ENCODE data around the gene NSMF.
A peak's percentile ranks its signal among the peaks of the same experiment; 100 is the strongest.

Gene NSMF

DNA sequence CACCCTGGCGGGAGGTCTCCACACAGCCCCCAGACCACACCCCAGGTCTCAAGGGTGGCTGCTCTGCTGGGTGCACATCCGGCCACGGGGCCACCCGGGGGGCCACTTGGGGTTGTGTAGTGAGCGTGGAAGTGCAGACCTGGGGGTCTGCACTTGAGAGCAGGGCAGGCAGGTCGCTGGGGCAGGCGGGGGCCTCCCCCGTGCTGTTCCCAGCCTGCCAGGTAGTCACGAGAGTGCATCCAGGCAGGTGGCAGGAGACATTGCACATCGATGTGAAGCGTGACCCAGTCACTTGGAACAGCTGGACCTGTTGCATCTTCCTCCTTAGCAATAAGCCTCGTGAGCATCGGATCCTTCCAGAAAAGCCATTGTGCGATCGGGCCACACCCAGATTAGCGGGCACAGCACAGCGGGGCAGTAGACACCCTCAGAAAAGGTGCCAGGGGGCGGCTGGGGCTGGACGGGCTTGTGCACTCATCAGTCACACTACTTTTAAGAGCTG is 13.2 kb downstream of the NSMF start:
- H3K4me1 ChIP-seq (ENCODE audit: control insufficient read depth in 2 of 2, insufficient read depth in 2 of 2, low read length in 2 of 2), result peaks cover 5 to 10% of the 10 kb centered on the region in 2 donors
- no peak overlapping the region for H3K4me3 ChIP-seq (ENCODE audit: low read length in 2 of 2)
- H3K27me3 ChIP-seq (ENCODE audit: control insufficient read depth in 2 of 2, insufficient read depth in 2 of 2, low read length in 2 of 2), result peaks cover 0 to 2% of the 10 kb centered on the region in 2 donors
- H3K27ac ChIP-seq (ENCODE audit: low read depth in 2 of 2, low read length in 2 of 2), result no peak overlapping the region
- no peaks in the 10 kb centered on the region for H3K9me3 ChIP-seq (ENCODE audit: control insufficient read depth in 2 of 2, low read length in 2 of 2)
- peaks cover 0 to 11% of the 10 kb centered on the region in 2 donors for H3K36me3 ChIP-seq (ENCODE audit: control insufficient read depth in 2 of 2, insufficient read depth in 2 of 2, low read length in 2 of 2)
- peak overlapping the region in 1 of 2 donors; percentile 6 for H3K9ac ChIP-seq (ENCODE audit: low read depth in 1 of 2, low read length in 2 of 2)

DNA sequence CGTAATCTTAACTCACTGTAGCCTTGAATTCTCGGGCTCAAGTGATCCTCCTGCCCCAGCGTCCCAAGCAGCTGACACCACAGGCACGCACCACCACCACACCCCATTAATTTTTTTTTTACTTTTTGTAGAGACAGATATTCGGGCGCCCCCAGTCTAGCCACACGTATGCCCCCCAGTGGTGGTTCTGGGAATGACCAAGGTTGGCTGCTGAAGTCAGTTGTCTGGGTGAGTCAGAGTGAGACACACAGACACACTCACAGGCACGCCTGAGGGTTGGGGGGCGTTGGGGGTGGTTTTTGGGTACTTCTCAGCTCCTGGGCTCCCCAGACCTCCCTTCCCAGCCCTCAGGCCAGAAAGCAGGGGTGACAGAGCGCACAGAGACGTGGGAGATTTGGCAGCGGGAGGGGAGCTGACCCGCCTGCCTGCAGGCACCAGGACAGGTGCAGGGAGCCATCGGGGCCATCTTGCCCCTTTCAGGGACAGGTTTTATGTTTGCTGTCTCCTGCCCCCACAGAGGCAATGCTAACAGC is 13.8 kb downstream of the NSMF start:
- H3K4me3 ChIP-seq (ENCODE audit: low read length in 2 of 2), result no peak overlapping the region
- peaks cover 0 to 2% of the 10 kb centered on the region in 2 donors for H3K27me3 ChIP-seq (ENCODE audit: control insufficient read depth in 2 of 2, insufficient read depth in 2 of 2, low read length in 2 of 2)
- H3K4me1 ChIP-seq (ENCODE audit: control insufficient read depth in 2 of 2, insufficient read depth in 2 of 2, low read length in 2 of 2), result peaks cover 5 to 10% of the 10 kb centered on the region in 2 donors
- peak overlapping the region in 1 of 2 donors; percentile 6 for H3K9ac ChIP-seq (ENCODE audit: low read depth in 1 of 2, low read length in 2 of 2)
- H3K27ac ChIP-seq (ENCODE audit: low read depth in 2 of 2, low read length in 2 of 2), result no peak overlapping the region
- peaks cover 0 to 11% of the 10 kb centered on the region in 2 donors for H3K36me3 ChIP-seq (ENCODE audit: control insufficient read depth in 2 of 2, insufficient read depth in 2 of 2, low read length in 2 of 2)
- H3K9me3 ChIP-seq (ENCODE audit: control insufficient read depth in 2 of 2, low read length in 2 of 2), result no peaks in the 10 kb centered on the region

DNA sequence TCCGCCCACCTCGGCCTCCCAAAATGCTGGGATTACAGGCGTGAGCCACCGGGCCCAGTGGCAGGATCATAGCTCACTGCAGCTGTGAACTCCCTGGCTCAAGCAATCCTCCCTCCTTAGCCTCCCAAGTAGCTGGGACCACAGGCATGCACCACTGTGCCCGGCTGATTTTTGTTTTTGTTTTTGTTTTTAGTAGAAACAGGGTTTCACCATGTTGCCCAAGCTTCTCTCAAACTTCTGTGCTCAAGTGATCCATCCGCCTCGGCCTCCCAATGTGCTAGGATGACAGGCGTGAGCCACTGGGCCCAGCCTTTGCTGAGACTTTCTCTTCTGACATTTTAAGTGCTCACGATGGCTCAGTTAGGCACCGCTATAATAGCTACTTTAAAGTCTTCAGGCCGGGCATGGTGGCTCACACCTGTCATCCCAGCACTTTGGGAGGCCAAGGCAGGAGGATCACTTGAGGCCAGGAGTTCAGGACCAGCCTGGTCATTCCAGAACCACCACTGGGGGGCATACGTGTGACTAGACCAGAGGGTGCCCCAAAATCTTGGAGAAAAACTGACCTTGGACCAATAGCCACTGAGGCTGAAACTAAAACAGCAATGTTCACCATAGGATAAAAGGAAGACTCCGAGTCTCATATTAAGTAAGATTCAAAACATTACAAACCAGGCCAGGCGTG is 14.9 kb downstream of the NSMF start:
- Histone ChIP-seq H3K27ac (ENCODE audit: low read depth in 2 of 2, low read length in 2 of 2) (no peak overlapping the region), H3K4me1 (ENCODE audit: control insufficient read depth in 2 of 2, insufficient read depth in 2 of 2, low read length in 2 of 2) (peaks cover 5 to 14% of the 10 kb centered on the region in 2 donors), H3K27me3 (ENCODE audit: control insufficient read depth in 2 of 2, insufficient read depth in 2 of 2, low read length in 2 of 2) (peaks cover 0 to 2% of the 10 kb centered on the region in 2 donors), H3K9ac (ENCODE audit: low read depth in 1 of 2, low read length in 2 of 2) (no peak overlapping the region), H3K36me3 (ENCODE audit: control insufficient read depth in 2 of 2, insufficient read depth in 2 of 2, low read length in 2 of 2) (peaks cover 0 to 3% of the 10 kb centered on the region in 2 donors), H3K9me3 (ENCODE audit: control insufficient read depth in 2 of 2, low read length in 2 of 2) (no peaks in the 10 kb centered on the region), H3K4me3 (ENCODE audit: low read length in 2 of 2) (no peak overlapping the region)

- H3K27me3 ChIP-seq (ENCODE audit: control insufficient read depth in 2 of 2, insufficient read depth in 2 of 2, low read length in 2 of 2), result peaks cover 0 to 2% of the 10 kb centered on the region in 2 donors
- peak overlapping the region in 1 of 2 donors; percentile 57 for H3K4me3 ChIP-seq (ENCODE audit: low read length in 2 of 2)
- H3K27ac ChIP-seq (ENCODE audit: low read depth in 2 of 2, low read length in 2 of 2), result no peak overlapping the region
- H3K9ac ChIP-seq (ENCODE audit: low read depth in 1 of 2, low read length in 2 of 2), result no peak overlapping the region
- H3K9me3 ChIP-seq (ENCODE audit: control insufficient read depth in 2 of 2, low read length in 2 of 2), result no peaks in the 10 kb centered on the region
- H3K4me1 ChIP-seq (ENCODE audit: control insufficient read depth in 2 of 2, insufficient read depth in 2 of 2, low read length in 2 of 2), result peaks cover 18 to 29% of the 10 kb centered on the region in 2 donors
- H3K36me3 ChIP-seq (ENCODE audit: control insufficient read depth in 2 of 2, insufficient read depth in 2 of 2, low read length in 2 of 2), result no peaks in the 10 kb centered on the region
Measured at GRCh38 chr9:137441935-137442321, 17.2 kb downstream of the NSMF start.

DNA sequence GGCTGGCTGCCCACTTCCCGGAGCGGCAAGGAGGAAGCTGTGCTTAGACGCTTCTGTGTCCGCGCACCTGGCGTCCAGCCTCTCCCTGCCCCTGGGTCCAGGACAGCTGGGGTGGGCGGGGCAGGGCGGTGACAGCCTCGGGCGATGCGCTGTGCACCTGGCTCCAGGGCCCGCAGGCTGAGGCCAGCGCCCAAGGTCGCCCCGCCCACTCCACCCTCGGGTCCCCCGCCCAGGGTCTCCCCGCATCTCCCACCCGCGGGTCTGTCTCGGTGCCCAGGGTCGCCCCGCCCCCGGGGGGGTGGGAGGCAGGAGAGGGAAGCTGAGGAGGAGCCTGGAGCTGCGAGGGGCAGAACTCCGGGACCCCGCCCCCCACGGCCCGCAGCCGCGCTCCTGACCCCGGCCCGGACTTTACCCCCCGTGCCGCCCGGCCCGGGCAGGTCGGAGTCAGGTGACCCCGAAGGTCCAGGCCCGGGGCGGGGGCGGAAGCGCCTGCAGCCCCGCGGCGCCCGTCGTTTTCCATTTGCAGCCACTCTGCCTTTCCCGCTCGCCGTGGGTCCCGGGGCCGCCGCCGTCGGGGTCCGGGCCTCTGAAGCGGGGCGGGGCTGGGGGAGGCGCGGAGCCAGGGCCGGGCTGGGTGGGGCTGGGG is 17.7 kb downstream of the NSMF start, which contains the start of gene ENTPD8:
ENTPD8 (minus strand) TSS at position 69 of the 646 bp plus-strand sequence. CDS start 3,072 bp downstream, outside the sequence.
- Histone ChIP-seq H3K4me1 (ENCODE audit: control insufficient read depth in 2 of 2, insufficient read depth in 2 of 2, low read length in 2 of 2) (peaks cover 22 to 34% of the 10 kb centered on the region in 2 donors), H3K9ac (ENCODE audit: low read depth in 1 of 2, low read length in 2 of 2) (no peak within 1 kb of the TSS), H3K27ac (ENCODE audit: low read depth in 2 of 2, low read length in 2 of 2) (peak within 1 kb of the TSS; percentile 43 to 71), H3K9me3 (ENCODE audit: control insufficient read depth in 2 of 2, low read length in 2 of 2) (no peaks in the 10 kb centered on the region), H3K36me3 (ENCODE audit: control insufficient read depth in 2 of 2, insufficient read depth in 2 of 2, low read length in 2 of 2) (no peaks in the 10 kb centered on the region), H3K27me3 (ENCODE audit: control insufficient read depth in 2 of 2, insufficient read depth in 2 of 2, low read length in 2 of 2) (peaks cover 0 to 2% of the 10 kb centered on the region in 2 donors), H3K4me3 (ENCODE audit: low read length in 2 of 2) (peak within 1 kb of the TSS in 1 of 2 donors; percentile 57)

- H3K4me3 ChIP-seq (ENCODE audit: low read length in 2 of 2), result peak overlapping the region; percentile 26
- H3K27me3 ChIP-seq (ENCODE audit: control insufficient read depth in 2 of 2, insufficient read depth in 2 of 2, low read length in 2 of 2), result no peaks in the 10 kb centered on the region
- peak overlapping the region in 1 of 2 donors; percentile 2 for H3K9ac ChIP-seq (ENCODE audit: low read depth in 1 of 2, low read length in 2 of 2)
- H3K4me1 ChIP-seq (ENCODE audit: control insufficient read depth in 2 of 2, insufficient read depth in 2 of 2, low read length in 2 of 2), result peaks cover 24 to 36% of the 10 kb centered on the region in 2 donors
- no peaks in the 10 kb centered on the region for H3K9me3 ChIP-seq (ENCODE audit: control insufficient read depth in 2 of 2, low read length in 2 of 2)
- H3K27ac ChIP-seq (ENCODE audit: low read depth in 2 of 2, low read length in 2 of 2), result peak overlapping the region in 1 of 2 donors; percentile 20
- no peaks in the 10 kb centered on the region for H3K36me3 ChIP-seq (ENCODE audit: control insufficient read depth in 2 of 2, insufficient read depth in 2 of 2, low read length in 2 of 2)
Measured at GRCh38 chr9:137439158-137439714, 19.9 kb downstream of the NSMF start.

DNA sequence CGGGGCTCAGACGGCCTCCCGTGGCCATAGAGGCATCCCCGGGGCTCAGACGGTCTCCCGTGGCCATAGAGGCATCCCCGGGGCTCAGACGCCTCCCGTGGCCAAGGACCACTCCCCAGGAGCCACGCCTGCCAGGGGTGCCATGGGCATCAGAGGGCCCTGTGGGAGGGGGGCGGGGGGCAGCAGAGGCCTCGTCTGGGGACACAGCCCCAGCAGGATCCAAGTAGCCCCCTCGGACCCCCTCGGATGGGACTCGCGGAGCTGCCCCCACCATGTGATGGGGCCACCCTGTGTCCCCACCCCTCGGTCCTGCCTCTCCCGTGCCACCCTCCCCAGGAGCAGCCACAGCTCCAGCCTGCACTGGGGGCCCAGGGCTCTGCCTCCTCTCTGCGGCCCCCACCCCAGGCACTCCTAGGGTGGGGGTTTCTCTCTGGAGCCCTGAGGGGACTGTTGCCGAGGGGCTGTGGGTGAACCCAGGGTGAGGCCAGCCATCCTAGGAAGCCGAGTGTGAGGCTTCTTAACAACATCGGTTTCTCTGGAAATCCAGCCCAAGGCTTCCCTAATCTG is 20.5 kb downstream of the NSMF start:
- Histone ChIP-seq H3K27ac (ENCODE audit: low read depth in 2 of 2, low read length in 2 of 2) (peak overlapping the region in 1 of 2 donors; percentile 20), H3K27me3 (ENCODE audit: control insufficient read depth in 2 of 2, insufficient read depth in 2 of 2, low read length in 2 of 2) (no peaks in the 10 kb centered on the region)

GRCh38 chr9:137437691-137438590 is 21.2 kb downstream of the NSMF start:
- Histone ChIP-seq H3K27me3 (ENCODE audit: control insufficient read depth in 2 of 2, insufficient read depth in 2 of 2, low read length in 2 of 2) (no peaks in the 10 kb centered on the region), H3K9me3 (ENCODE audit: control insufficient read depth in 2 of 2, low read length in 2 of 2) (no peaks in the 10 kb centered on the region), H3K4me1 (ENCODE audit: control insufficient read depth in 2 of 2, insufficient read depth in 2 of 2, low read length in 2 of 2) (peaks cover 24 to 36% of the 10 kb centered on the region in 2 donors), H3K4me3 (ENCODE audit: low read length in 2 of 2) (peak overlapping the region in 1 of 2 donors; percentile 20), H3K27ac (ENCODE audit: low read depth in 2 of 2, low read length in 2 of 2) (peak overlapping the region; percentile 56 to 74), H3K9ac (ENCODE audit: low read depth in 1 of 2, low read length in 2 of 2) (peak overlapping the region in 1 of 2 donors; percentile 48), H3K36me3 (ENCODE audit: control insufficient read depth in 2 of 2, insufficient read depth in 2 of 2, low read length in 2 of 2) (no peaks in the 10 kb centered on the region)

More for the DNA sequence above, 20.5 kb downstream of the NSMF start:
- Histone ChIP-seq H3K4me1 (ENCODE audit: control insufficient read depth in 2 of 2, insufficient read depth in 2 of 2, low read length in 2 of 2) (peaks cover 24 to 36% of the 10 kb centered on the region in 2 donors), H3K4me3 (ENCODE audit: low read length in 2 of 2) (no peak overlapping the region), H3K9ac (ENCODE audit: low read depth in 1 of 2, low read length in 2 of 2) (peak overlapping the region in 1 of 2 donors; percentile 2), H3K9me3 (ENCODE audit: control insufficient read depth in 2 of 2, low read length in 2 of 2) (no peaks in the 10 kb centered on the region), H3K36me3 (ENCODE audit: control insufficient read depth in 2 of 2, insufficient read depth in 2 of 2, low read length in 2 of 2) (no peaks in the 10 kb centered on the region)
